Osteoblast (primary cell): ENCODE results near the gene RUNX2. TPM values are rescaled to one million over a fixed set of nuclear protein-coding genes. Genes with fewer than 3 reads are reported as not detected.
"Not testable (repeated sequence)": the region's sequence is repeated elsewhere in the genome, so short reads cannot be mapped to it uniquely, and the experiment has no call there.

Source experiments
- DNase-seq: peaks from one replicate; pipeline ENCODE4 v3.0.0; 2011; ENCODE audit warnings: low spot score, mixed read lengths; ENCODE audit not compliant: insufficient read length; ENCODE audit errors: missing footprints
- H2AFZ ChIP-seq: 2 replicates; pipeline ENCODE4 v1.6.0; 2011; ENCODE audit warnings: mild to moderate bottlenecking, low read length
- H3K27ac ChIP-seq: 2 replicates; pipeline ENCODE4 v1.5.1; 2011; ENCODE audit warnings: mild to moderate bottlenecking, low read depth, low read length, moderate library complexity
- H3K27me3 ChIP-seq: 2 replicates; pipeline ENCODE4 v1.6.0; 2012; ENCODE audit warnings: mild to moderate bottlenecking, control low read depth, inconsistent platforms, low read length, moderate library complexity; ENCODE audit not compliant: insufficient read depth
- H3K36me3 ChIP-seq: 2 replicates; pipeline ENCODE4 v1.5.1; 2011; ENCODE audit warnings: mild to moderate bottlenecking, low read length, control low read depth, moderate library complexity; ENCODE audit not compliant: insufficient read depth
- H3K4me1 ChIP-seq: 2 replicates; pipeline ENCODE4 v1.5.1; 2011; ENCODE audit warnings: mild to moderate bottlenecking, low read length, control low read depth, moderate library complexity; ENCODE audit not compliant: insufficient read depth
- H3K4me2 ChIP-seq: 2 replicates; pipeline ENCODE4 v1.6.0; 2011; ENCODE audit warnings: mild to moderate bottlenecking, low read length; ENCODE audit not compliant: insufficient read depth
- H3K4me3 ChIP-seq: fragments of 200-600 bp; sonication (generic); 3 replicates; pipeline ENCODE4 v1.5.1; 2012; ENCODE audit warnings: mild to moderate bottlenecking, low read length, inconsistent platforms; ENCODE audit not compliant: insufficient read depth
- H3K79me2 ChIP-seq: 2 replicates; pipeline ENCODE4 v1.6.0; 2012; ENCODE audit warnings: mild to moderate bottlenecking, low read length, control low read depth, inconsistent platforms; ENCODE audit not compliant: insufficient read depth
- H3K9me3 ChIP-seq: 2 replicates; pipeline ENCODE4 v1.5.1; 2011; ENCODE audit warnings: low read depth, low read length, control low read depth
- H4K20me1 ChIP-seq: 2 replicates; pipeline ENCODE4 v1.6.0; 2012; ENCODE audit warnings: mild to moderate bottlenecking, low read length, control low read depth; ENCODE audit not compliant: insufficient read depth
- total RNA-seq: library from RNA; depleted of rRNA; stranded (reverse); fragments of >200 nt; gene quantifications from 2 replicates; pipeline ENCODE4 v1.2.3, GENCODE V29; 2012
- TF ChIP-seq, protein P1 (sequence below): IDR thresholded peaks from 2 replicates; pipeline ENCODE4 v1.5.1; 2011; ENCODE audit warnings: mild to moderate bottlenecking, low read depth, low read length, moderate library complexity; ENCODE audit errors: extremely low read depth

The RUNX2 gene
- total RNA-seq = 30.0 and 35.4 TPM in 2 replicates

DNA sequence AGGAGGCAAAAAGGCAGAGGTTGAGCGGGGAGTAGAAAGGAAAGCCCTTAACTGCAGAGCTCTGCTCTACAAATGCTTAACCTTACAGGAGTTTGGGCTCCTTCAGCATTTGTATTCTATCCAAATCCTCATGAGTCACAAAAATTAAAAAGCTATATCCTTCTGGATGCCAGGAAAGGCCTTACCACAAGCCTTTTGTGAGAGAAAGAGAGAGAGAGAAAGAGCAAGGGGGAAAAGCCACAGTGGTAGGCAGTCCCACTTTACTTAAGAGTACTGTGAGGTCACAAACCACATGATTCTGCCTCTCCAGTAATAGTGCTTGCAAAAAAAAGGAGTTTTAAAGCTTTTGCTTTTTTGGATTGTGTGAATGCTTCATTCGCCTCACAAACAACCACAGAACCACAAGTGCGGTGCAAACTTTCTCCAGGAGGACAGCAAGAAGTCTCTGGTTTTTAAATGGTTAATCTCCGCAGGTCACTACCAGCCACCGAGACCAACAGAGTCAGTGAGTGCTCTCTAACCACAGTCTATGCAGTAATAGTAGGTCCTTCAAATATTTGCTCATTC lies at the start of gene RUNX2:
TSS of gene RUNX2 (plus strand) at position 375 of the 567 bp plus-strand sequence. CDS start 397 bp downstream, outside the sequence.
- H3K79me2 ChIP-seq = peaks cover 39% of the 10 kb centered on the region
- H3K4me3 ChIP-seq = peak within 1 kb of the TSS; percentile 70
- TF ChIP-seq, protein P1, sequence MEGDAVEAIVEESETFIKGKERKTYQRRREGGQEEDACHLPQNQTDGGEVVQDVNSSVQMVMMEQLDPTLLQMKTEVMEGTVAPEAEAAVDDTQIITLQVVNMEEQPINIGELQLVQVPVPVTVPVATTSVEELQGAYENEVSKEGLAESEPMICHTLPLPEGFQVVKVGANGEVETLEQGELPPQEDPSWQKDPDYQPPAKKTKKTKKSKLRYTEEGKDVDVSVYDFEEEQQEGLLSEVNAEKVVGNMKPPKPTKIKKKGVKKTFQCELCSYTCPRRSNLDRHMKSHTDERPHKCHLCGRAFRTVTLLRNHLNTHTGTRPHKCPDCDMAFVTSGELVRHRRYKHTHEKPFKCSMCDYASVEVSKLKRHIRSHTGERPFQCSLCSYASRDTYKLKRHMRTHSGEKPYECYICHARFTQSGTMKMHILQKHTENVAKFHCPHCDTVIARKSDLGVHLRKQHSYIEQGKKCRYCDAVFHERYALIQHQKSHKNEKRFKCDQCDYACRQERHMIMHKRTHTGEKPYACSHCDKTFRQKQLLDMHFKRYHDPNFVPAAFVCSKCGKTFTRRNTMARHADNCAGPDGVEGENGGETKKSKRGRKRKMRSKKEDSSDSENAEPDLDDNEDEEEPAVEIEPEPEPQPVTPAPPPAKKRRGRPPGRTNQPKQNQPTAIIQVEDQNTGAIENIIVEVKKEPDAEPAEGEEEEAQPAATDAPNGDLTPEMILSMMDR = no peak

DNA sequence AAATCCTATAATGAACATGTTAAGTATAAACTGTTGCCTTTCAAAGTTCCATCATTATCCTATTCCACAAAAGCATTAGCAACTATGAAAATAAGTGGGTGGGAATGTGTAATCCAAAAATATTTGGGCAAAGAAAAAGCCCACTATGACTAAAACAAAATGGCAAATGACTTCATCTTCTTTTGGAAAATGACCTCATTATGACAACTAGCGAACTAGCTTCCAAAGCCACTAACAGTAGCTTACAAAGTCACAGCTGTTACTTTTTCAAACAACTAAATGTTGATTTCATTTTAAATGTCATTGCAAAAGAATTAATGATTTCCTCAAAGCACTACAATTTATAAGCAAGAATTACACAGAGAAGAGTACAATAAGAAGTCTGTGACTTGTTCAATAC lies 49.8 kb upstream of the RUNX2 start:
- Histone ChIP-seq H4K20me1 (no peaks in the 10 kb centered on the region), H3K27me3 (no peaks in the 10 kb centered on the region), H2AFZ (no peak overlapping the region), H3K4me3 (no peak overlapping the region), H3K9me3 (no peaks in the 10 kb centered on the region), H3K36me3 (no peaks in the 10 kb centered on the region), H3K4me2 (no peak overlapping the region), H3K4me1 (no peaks in the 10 kb centered on the region), H3K79me2 (no peaks in the 10 kb centered on the region), H3K27ac (no peak overlapping the region)
- TF ChIP-seq, protein P1 = no peak
- DNase-seq = no peak

More for the DNA sequence above, at the start of gene RUNX2:
- H3K9me3 ChIP-seq = no peaks in the 10 kb centered on the region
- no peaks in the 10 kb centered on the region for H4K20me1 ChIP-seq
- H3K27ac ChIP-seq = peak within 1 kb of the TSS; percentile 82
- H3K27me3 ChIP-seq = no peaks in the 10 kb centered on the region
- peak within 1 kb of the TSS; percentile 78 for H2AFZ ChIP-seq
- H3K4me2 ChIP-seq = peak within 1 kb of the TSS; percentile 80
- H3K4me1 ChIP-seq = peaks cover 18% of the 10 kb centered on the region
- H3K36me3 ChIP-seq = no peaks in the 10 kb centered on the region
- no peak for DNase-seq

DNA sequence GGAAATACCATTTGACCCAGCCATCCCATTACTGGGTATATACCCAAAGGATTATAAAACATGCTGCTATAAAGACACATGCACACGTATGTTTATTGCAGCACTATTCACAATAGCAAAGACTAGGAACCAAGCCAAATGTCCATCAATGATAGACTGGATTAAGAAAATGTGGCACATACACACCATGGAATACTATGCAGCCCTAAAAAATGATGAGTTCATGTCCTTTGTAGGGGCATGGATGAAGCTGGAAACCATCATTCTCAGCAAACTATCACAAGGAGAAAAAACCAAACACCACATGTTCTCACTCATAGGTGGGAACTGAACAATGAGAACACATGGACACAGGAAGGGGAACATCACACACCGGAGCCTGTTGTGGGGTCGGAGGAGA lies 41.4 kb upstream of the RUNX2 start:
- H3K4me3 ChIP-seq, H3K9me3 ChIP-seq, H3K79me2 ChIP-seq, DNase-seq, H4K20me1 ChIP-seq, H3K36me3 ChIP-seq, H3K27ac ChIP-seq, H3K4me1 ChIP-seq, H3K4me2 ChIP-seq, H3K27me3 ChIP-seq, H2AFZ ChIP-seq: not testable (repeated sequence)

DNA sequence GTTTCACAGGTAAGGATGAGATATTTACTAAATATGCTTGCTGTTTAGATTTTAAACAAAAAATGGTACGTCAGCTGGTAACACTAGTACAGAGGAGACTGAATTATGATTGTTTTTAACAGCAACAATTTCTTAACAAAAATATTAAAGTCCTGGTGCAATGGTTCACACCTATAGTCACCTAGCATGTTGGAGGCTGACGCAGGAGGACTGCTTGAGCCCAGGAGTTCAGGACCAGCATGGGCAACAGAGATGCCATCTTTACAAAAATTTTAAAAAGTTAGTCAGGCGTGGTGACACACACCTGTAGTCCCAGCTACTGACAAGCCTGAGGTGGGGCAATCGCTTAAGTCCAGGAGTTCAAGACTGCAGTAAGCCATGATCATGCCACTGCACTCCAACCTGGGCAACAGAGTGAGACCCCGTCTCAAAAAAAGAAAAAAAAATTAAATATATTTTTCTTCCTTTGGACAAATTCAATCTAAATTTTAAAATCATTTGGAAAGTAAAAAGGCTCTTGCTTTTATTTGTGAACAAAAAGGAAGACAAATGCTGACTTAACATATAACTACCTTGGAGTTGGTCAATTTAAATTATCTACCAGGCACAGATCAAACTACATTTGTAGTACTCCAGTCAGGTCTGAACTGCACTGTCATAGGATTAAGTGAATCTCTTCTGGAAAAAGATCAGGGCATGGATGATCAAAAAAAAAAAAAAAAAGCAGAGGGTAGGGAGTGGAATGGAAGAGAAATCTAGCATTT lies 38.2 kb upstream of the RUNX2 start:
- Histone ChIP-seq H3K27ac (no peak overlapping the region), H2AFZ (no peak overlapping the region), H3K9me3 (no peaks in the 10 kb centered on the region), H3K36me3 (no peaks in the 10 kb centered on the region), H3K4me2 (no peak overlapping the region), H4K20me1 (no peaks in the 10 kb centered on the region), H3K79me2 (no peaks in the 10 kb centered on the region), H3K4me1 (no peaks in the 10 kb centered on the region), H3K27me3 (no peaks in the 10 kb centered on the region), H3K4me3 (no peak overlapping the region)
- no peak for DNase-seq
- TF ChIP-seq, protein P1 = no peak
